ENCODE results near the gene CCDC15. TPM values are rescaled to one million over a fixed set of nuclear protein-coding genes. Genes with fewer than 3 reads are reported as not detected.

Gene CCDC15
- total and polyA plus RNA-seq, 2 of the 13 experiments (the other 11 are each of a cell fraction or from before 2014, with no cell fraction given), result 2.2 to 4.6 TPM

GRCh38 chr11:124954590-124954955 lies 571 bp downstream of the CCDC15 start:
- in situ Hi-C loops (cut with HindIII; ENCODE audit: extremely low pct_ligation_motif_present, low pct_unique_long_range_greater_than_20kb), result loop anchor here (5.0 to 10.0 kb wide), 2 partner anchors 77 to 390 kb away; no protein-coding TSS in a partner anchor
- no peaks in the 10 kb centered on the region for H3K9me3 ChIP-seq (ENCODE audit: low read length)
- intact Hi-C loops (cut with micrococcal nuclease; ENCODE audit: unreplicated experiment), result no loop called here
- ChIA-PET CTCF (ENCODE audit: low intra/inter-chr PET ratio, low total read pairs) (no interaction called here), POLR2A (interaction anchor here (0.9 to 5.5 kb wide), 7 partner anchors 12 to 331 kb away, joined by 3 to 61 read pairs (median 8); partner anchors contain the start of genes HEPACAM and TMEM218)
- H3K79me2 ChIP-seq (ENCODE audit: insufficient read depth, low read length), result no peaks in the 10 kb centered on the region
- H4K20me1 ChIP-seq (ENCODE audit: insufficient read depth, low read length), result no peaks in the 10 kb centered on the region
- WGBS (ENCODE audit: low lambda C conversion rate), result 35% methylated on average over 6 of the region's 6 CpGs
- no peaks in the 10 kb centered on the region for H3K36me3 ChIP-seq (replicated peaks in 1 of 2; ENCODE audit: control insufficient read depth in 1 of 2, insufficient read depth in 2 of 2, low read length in 2 of 2)
- ATAC-seq (no peak), FAIRE-seq (no peak), DNase-seq (ENCODE audit: low spot score) (no peak)
- no TSS peak for BruUV-seq (replicated peaks)
- peak overlapping the region; percentile 79 for H3K4me2 ChIP-seq (ENCODE audit: low read depth, low read length)
- peak overlapping the region; percentile 70 for H3K9ac ChIP-seq (ENCODE audit: insufficient read depth, low read depth, low read length)
- peak overlapping the region; percentile 55 for H3K27ac ChIP-seq (ENCODE audit: extremely low read length, insufficient read depth, low read length)
- TF ChIP-seq ZNF552 (CRISPR knock-in tag; IDR thresholded peaks at IDR 0.05; ENCODE audit: borderline replicate concordance), result 0 out of 2 replicates have a peak, but pooled peaks have one; percentile 6
- no peak for TF ChIP-seq JDP2 (CRISPR knock-in tag; IDR thresholded peaks at IDR 0.05; ENCODE audit: borderline replicate concordance)
- peaks cover 25% of the 10 kb centered on the region for H3K4me1 ChIP-seq (ENCODE audit: insufficient read depth, low read length)
- H3K27me3 ChIP-seq (ENCODE audit: control insufficient read depth in 1 of 2, insufficient read depth in 2 of 2, low read length in 2 of 2), result no peaks in the 10 kb centered on the region; a peak in 2 of 5 replicates
- H3K4me3 ChIP-seq (replicated peaks in 1 of 3; ENCODE audit: insufficient read depth in 1 of 3, low read depth in 2 of 3, low read length in 3 of 3), result peak overlapping the region; percentile 76 to 83 (median 79)
- H2AFZ ChIP-seq (ENCODE audit: low read length), result no peak overlapping the region

- in situ Hi-C loops (cut with HindIII; ENCODE audit: extremely low pct_ligation_motif_present, low pct_unique_long_range_greater_than_20kb), result loop anchor here (10.0 kb wide), 1 partner anchor 390 kb away; no protein-coding TSS in a partner anchor
- peak overlapping the region; percentile 70; the same call in 1 of the 2 replicates for H3K9ac ChIP-seq (ENCODE audit: insufficient read depth, low read depth, low read length)
These were observed 1.0 kb downstream of the CCDC15 start for GRCh38 chr11:124955035-124955434.

More at GRCh38 chr11:124955035-124955434, 1.0 kb downstream of the CCDC15 start:
- H3K4me1 ChIP-seq (ENCODE audit: insufficient read depth, low read length), result peaks cover 25% of the 10 kb centered on the region
- no peak overlapping the region for H3K27ac ChIP-seq (ENCODE audit: extremely low read length, insufficient read depth, low read length)
- POLR2A ChIA-PET, result interaction anchor here (2.2 kb wide), 1 partner anchor 157 kb away, joined by 22 read pairs; the partner anchor contains the start of gene TMEM218
- DNase-seq (ENCODE audit: low spot score) (no peak), FAIRE-seq (no peak), ATAC-seq (no peak)
- intact Hi-C loops (cut with micrococcal nuclease; ENCODE audit: unreplicated experiment), result no loop called here
- peak overlapping the region; percentile 79 for H3K4me2 ChIP-seq (ENCODE audit: low read depth, low read length)
- H3K9me3 ChIP-seq (ENCODE audit: low read length), result no peaks in the 10 kb centered on the region
- no peak overlapping the region for H2AFZ ChIP-seq (ENCODE audit: low read length)
- TF ChIP-seq HOXD1 (CRISPR knock-in tag; IDR thresholded peaks at IDR 0.05) (no peak), ISX (CRISPR knock-in tag; conservative IDR thresholded peaks at IDR 0.05) (no peak), GMEB2 (CRISPR knock-in tag; IDR thresholded peaks at IDR 0.05; ENCODE audit: low read depth) (no peak), IKZF1 (IDR thresholded peaks at IDR 0.05) (no peak), PAF1 (CRISPR knock-in tag; IDR thresholded peaks at IDR 0.05) (no peak), RBM22 (optimal IDR thresholded peaks at IDR 0.05; ENCODE audit: low read length) (no peak), ERF (CRISPR knock-in tag; IDR thresholded peaks at IDR 0.05) (no peak), TRAFD1 (CRISPR knock-in tag; IDR thresholded peaks at IDR 0.05; ENCODE audit: borderline replicate concordance) (no peak), THYN1 (CRISPR knock-in tag; IDR thresholded peaks at IDR 0.05; ENCODE audit: borderline replicate concordance, low read depth) (no peak), ATRX (CRISPR knock-in tag; IDR thresholded peaks at IDR 0.05; ENCODE audit: borderline replicate concordance) (no peak), FOXJ3 (CRISPR knock-in tag; IDR thresholded peaks at IDR 0.05; ENCODE audit: borderline replicate concordance) (no peak), SIN3B (IDR thresholded peaks at IDR 0.05; ENCODE audit: low read length) (no peak), NR2F2 (IDR thresholded peaks at IDR 0.05; ENCODE audit: borderline replicate concordance, low read depth) (no peak), ZNF432 (CRISPR knock-in tag; IDR thresholded peaks at IDR 0.05; ENCODE audit: borderline replicate concordance) (no peak), FOSL2 (CRISPR knock-in tag; IDR thresholded peaks at IDR 0.05) (no peak)
- H3K4me3 ChIP-seq (replicated peaks in 1 of 3; ENCODE audit: insufficient read depth in 1 of 3, low read depth in 2 of 3, low read length in 3 of 3), result peak overlapping the region in 1 of 3 experiments; percentile 76; a peak in 4 of 6 replicates
- no TSS peak for BruUV-seq (replicated peaks)
- CTCF ChIA-PET (ENCODE audit: low intra/inter-chr PET ratio, low total read pairs), result no interaction called here
- H3K79me2 ChIP-seq (ENCODE audit: insufficient read depth, low read length), result no peaks in the 10 kb centered on the region
- no peaks in the 10 kb centered on the region for H3K36me3 ChIP-seq (replicated peaks in 1 of 2; ENCODE audit: control insufficient read depth in 1 of 2, insufficient read depth in 2 of 2, low read length in 2 of 2)
- H3K27me3 ChIP-seq (ENCODE audit: control insufficient read depth in 1 of 2, insufficient read depth in 2 of 2, low read length in 2 of 2), result no peaks in the 10 kb centered on the region; a peak in 2 of 5 replicates
- H4K20me1 ChIP-seq (ENCODE audit: insufficient read depth, low read length), result no peaks in the 10 kb centered on the region

All from HepG2 (cell line).